HEK293T (cell line): ENCODE measurements around the gene PSMD5.

Source experiments
- CTCF ChIA-PET: fragments of 350-600 bp; formaldehyde crosslinking; extraction: SDS; loops from one replicate; lab custom pipeline; 2021; ENCODE audit warnings: antibody characterized with exemption, inconsistent platforms; lab: Yijun Ruan, JAX
- POLR2A ChIA-PET: fragments of 350-600 bp; formaldehyde crosslinking; extraction: SDS; loops from one replicate; lab custom pipeline; 2020; ENCODE audit warnings: antibody characterized with exemption, inconsistent platforms; lab: Yijun Ruan, JAX
- DNase-seq: peaks from one replicate; pipeline ENCODE4 v3.0.0; 2012; ENCODE audit warnings: mixed read lengths; ENCODE audit errors: extremely low spot score
- ARNT ChIP-seq: fragments of 450-650 bp; IDR thresholded peaks from 2 replicates; pipeline ENCODE4 v1.6.1; 2017; ENCODE audit warnings: mild to moderate bottlenecking
- BHLHE40 ChIP-seq: fragments of 450-650 bp; IDR thresholded peaks from 2 replicates; pipeline ENCODE4 v1.6.1; 2016; ENCODE audit warnings: mild to moderate bottlenecking, moderate library complexity, borderline replicate concordance
- CTBP1 ChIP-seq: fragments of 450-650 bp; IDR thresholded peaks from 2 replicates; pipeline ENCODE4 v1.6.1; 2016; ENCODE audit warnings: borderline replicate concordance
- ELF4 ChIP-seq: fragments of 450-650 bp; IDR thresholded peaks from 2 replicates; pipeline ENCODE4 v1.6.1; 2017; ENCODE audit warnings: antibody characterized with exemption
- FOXK2 ChIP-seq: fragments of 450-650 bp; IDR thresholded peaks from 2 replicates; pipeline ENCODE4 v1.6.1; 2016; ENCODE audit warnings: mild to moderate bottlenecking
- FOXM1 ChIP-seq: fragments of 450-650 bp; IDR thresholded peaks from 2 replicates; pipeline ENCODE4 v1.6.1; 2017; ENCODE audit warnings: mild to moderate bottlenecking, borderline replicate concordance
- HDGF ChIP-seq: fragments of 450-650 bp; IDR thresholded peaks from 2 replicates; pipeline ENCODE4 v1.6.1; 2017; ENCODE audit warnings: antibody characterized with exemption, borderline replicate concordance
- L3MBTL2 ChIP-seq: fragments of 450-650 bp; conservative IDR thresholded peaks from 2 replicates; pipeline ENCODE4 v1.6.1; 2016; ENCODE audit warnings: mild to moderate bottlenecking
- LEF1 ChIP-seq: fragments of 450-650 bp; IDR thresholded peaks from 2 replicates; pipeline ENCODE4 v1.6.1; 2017; ENCODE audit warnings: mild to moderate bottlenecking, borderline replicate concordance
- NFRKB ChIP-seq: fragments of 450-650 bp; IDR thresholded peaks from 2 replicates; pipeline ENCODE4 v1.6.1; 2016; ENCODE audit warnings: mild to moderate bottlenecking, moderate library complexity
- SP1 ChIP-seq: fragments of 450-650 bp; IDR thresholded peaks from 2 replicates; pipeline ENCODE4 v1.6.1; 2017
- SUZ12 ChIP-seq: fragments of 450-650 bp; IDR thresholded peaks from 2 replicates; pipeline ENCODE4 v1.6.1; 2016; ENCODE audit warnings: mild to moderate bottlenecking
- TARDBP ChIP-seq: fragments of 450-650 bp; IDR thresholded peaks from 2 replicates; pipeline ENCODE4 v1.6.1; 2016
- ZNF384 ChIP-seq: fragments of 450-650 bp; IDR thresholded peaks from 2 replicates; pipeline ENCODE4 v1.6.1; 2016
- TF ChIP-seq, protein P1 (sequence below): fragments of 450-650 bp; IDR thresholded peaks from 2 replicates; pipeline ENCODE4 v1.6.1; 2016

The PSMD5 gene

DNA sequence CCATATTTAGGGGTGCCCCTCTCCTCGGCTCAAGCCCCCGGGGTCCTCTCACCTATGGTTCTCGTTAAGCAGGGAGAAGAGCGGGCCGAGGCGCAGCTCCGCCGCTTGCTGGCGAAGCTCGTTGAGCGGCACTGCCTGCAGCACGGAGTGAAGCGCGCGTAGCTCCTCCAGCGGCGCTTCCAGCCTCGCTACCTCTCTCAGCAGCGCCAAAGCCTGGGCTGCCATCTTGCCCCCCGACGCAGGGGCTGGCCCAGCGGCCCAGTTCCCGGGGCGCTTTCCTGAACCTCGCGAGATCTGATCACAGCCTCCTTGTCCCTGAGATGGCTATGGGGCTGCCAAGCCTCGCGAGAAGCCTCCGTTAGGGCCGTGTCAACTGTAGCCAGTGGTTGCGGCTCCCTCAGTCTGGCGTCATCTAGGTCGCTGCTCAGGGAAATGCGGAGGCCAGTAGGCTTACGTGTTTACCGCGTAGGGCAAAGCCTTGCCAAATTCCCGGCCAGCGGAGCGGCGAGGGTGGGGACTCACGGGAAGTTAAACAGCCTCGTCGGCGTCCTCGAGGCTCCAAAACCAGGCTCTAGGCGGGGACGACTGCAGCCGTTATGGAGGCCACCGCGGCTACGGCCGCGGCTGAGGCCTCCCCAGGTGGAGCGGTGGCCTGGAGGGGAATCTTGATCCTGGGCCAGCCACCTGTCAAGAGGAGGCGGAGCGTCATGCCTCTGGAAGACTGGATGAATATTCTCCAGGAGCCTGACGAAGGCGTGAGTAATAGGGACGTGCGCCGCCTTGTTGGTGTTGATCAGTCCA is at the start of gene PSMD5:
Gene PSMD5, minus strand, starts transcription at position 238 of the 801 bp plus-strand sequence. Its CDS starts 13 bp downstream, at position 225.
- DNase-seq: no peak
- TF ChIP-seq ELF4: no peak
- no peak for TF ChIP-seq FOXM1
- no peak for TF ChIP-seq LEF1
- TF ChIP-seq HDGF: no peak
- TF ChIP-seq CTBP1: no peak
- no peak for TF ChIP-seq SP1
- TF ChIP-seq ARNT: no peak
- TF ChIP-seq FOXK2: no peak
- TF ChIP-seq, protein P1, sequence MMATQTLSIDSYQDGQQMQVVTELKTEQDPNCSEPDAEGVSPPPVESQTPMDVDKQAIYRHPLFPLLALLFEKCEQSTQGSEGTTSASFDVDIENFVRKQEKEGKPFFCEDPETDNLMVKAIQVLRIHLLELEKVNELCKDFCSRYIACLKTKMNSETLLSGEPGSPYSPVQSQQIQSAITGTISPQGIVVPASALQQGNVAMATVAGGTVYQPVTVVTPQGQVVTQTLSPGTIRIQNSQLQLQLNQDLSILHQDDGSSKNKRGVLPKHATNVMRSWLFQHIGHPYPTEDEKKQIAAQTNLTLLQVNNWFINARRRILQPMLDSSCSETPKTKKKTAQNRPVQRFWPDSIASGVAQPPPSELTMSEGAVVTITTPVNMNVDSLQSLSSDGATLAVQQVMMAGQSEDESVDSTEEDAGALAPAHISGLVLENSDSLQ: no peak
- no peak for TF ChIP-seq NFRKB
- POLR2A ChIA-PET: interaction anchor here (0.6 kb wide), 1 partner anchor 50 kb away, joined by 3 read pairs; the partner anchor contains the start of gene FBXW2
- CTCF ChIA-PET: no interaction called here

DNA sequence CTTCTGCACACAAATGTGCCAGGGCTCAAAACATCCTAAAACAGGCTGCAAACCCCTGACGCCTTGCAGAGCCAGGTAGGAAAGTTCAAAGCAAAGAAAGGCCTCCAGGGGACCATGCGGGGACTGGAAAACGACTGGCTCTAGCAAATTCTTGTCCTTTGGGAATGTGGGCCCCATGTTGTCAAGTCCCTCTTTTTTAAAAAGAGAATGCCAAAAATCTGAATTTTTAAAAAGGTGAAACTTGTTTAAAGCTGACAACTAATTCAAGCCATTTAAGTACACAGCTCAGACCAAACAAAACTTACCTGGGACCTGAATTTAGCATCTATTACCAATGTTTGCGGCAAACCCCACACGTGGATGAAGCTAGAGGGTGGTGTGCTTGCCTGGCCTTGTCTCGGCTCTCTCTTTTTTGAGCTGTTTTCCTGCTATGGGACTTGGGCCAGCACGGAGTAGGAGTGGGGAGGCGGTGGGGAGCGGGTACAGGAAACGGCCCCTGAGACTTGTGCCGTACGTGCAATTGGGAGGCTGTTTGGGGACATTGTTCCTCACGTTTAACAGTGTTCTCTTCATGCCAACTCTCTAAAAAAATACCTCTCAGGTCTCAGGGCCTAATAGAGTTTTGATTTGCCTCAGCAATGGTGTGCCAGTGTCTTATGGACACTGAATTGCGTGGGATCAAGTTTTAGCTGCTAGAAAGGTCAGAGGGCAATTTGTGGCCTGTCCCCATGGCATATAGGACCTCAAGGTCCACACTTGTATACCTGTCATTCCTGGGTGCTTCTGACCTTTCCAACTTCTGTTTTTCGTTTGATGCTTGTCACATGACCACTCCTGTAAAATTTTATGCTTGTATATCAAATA is 49.4 kb upstream of the PSMD5 start:
- TF ChIP-seq ARNT (no peak), BHLHE40 (no peak), TARDBP (no peak), LEF1 (no peak), FOXM1 (no peak), FOXK2 (no peak), SUZ12 (no peak), NFRKB (no peak), SP1 (no peak)
- TF ChIP-seq, protein P1: no peak
- no peak for DNase-seq
- ChIA-PET POLR2A (no interaction called here), CTCF (no interaction called here)

DNA sequence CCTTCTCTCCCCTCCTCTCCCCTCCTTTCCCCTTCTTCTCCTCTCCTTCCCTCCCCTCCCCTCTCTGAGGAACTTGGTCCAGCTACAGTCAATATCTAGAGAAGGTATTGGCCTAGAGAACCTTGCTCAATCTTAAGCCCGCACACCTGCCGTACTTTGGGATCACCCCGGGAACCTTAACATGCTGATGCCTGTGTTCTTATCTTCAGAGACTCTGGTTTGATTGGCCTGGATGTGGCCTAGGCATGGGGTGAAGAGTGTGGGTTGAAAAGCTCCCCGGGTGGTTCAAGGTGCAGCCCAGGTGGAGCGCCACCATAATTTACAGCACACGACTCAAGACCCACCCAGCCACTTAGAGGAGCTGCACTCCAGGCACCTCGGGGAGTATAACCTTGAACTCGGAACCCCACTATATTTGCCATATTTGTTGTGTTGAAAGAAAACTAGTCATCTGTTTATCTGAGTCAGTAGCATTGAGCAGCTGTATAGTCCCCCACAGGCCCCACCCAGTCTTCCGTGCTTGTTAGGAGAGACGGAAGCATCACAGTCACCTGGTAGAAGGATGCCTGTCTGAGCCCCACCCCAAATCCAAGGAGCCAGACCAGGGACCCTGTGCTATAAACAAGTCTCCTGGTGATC is 48.6 kb upstream of the PSMD5 start:
- ChIA-PET POLR2A (no interaction called here), CTCF (no interaction called here)
- TF ChIP-seq L3MBTL2: no peak
- no peak for DNase-seq

DNA sequence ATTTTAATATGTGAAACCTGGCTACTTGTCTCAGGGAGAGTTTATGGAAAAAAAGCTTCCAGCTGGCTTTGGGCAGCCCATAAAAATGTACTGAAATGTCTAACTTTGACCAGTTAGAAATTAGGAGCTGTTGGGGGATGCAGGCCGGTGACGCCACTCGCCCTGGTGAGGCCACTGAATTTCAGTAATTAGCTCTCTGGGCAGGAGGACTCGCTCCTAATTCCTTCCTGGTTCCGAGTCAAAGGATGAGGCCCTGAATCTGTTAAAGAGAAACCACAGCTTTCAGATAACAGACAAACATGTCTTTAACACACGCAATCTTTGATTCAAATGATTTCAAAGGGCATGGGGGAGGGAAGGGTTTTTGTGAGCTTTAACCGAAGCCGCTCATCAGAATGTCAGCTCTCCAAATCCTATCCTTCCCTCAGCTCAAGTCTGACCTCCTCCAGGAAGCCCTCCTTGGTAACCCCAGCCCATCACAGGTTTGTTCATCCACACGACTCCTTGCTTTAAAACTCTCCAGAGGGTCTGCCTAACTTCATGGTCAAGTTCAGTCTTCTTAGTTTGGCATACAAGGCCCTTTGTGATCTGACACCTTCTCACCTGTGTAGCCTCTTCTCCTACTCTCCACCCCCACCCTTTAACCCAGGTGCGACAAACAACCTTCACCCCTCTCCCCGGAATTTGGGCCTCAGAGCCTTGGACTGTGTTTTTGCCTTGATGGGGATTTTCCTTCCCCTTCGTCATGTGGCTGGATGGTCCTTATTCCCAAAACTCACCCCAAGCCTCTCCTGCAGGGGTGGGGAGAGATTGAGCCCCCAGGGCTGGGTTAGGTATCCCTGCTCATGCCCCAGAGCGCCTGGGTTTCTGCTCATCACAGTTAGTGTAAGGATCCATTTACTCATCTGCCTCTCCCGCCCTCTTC is 47.9 kb upstream of the PSMD5 start:
- no peak for TF ChIP-seq CTBP1
- TF ChIP-seq SP1: no peak
- TF ChIP-seq LEF1: no peak
- no peak for DNase-seq
- POLR2A ChIA-PET: interaction anchor here (1.3 to 1.5 kb wide), 2 partner anchors 9 to 98 kb away, joined by 3 to 5 read pairs; partner anchors contain the start of gene FBXW2
- CTCF ChIA-PET: no interaction called here

DNA sequence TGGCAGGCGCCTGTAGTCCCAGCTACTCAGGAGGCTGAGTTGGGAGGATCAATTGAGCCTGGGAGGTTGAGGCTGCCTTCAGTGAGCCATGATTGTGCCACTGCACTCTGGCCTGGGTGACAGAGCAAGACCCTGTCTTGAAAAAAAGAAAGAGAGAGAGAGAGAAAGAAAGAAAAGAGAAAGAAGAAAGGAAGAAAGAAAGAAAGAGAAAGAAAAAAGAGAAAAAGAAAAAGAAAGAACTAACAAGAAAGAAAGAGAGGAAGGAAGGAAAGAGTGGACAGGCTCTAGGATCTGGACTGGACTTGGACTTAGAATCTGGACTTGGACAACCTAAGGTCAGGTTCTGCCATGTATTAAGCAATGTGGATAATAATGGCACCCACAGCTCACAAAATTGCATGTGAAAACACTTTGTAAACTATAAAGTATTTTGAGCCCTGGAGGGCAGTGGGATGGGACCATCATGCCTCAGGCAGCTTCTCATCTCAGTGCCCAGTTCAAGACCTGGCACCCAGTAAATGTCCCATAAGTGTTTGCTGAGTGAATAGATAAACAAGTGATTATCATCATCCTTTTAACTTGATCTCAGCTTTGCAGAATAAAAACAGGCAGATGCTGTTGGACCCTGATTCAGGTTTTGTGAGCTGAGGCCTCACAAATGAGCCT is 47.0 kb upstream of the PSMD5 start:
- POLR2A ChIA-PET: interaction anchor here (1.3 to 1.5 kb wide), 2 partner anchors 10 to 97 kb away, joined by 3 to 5 read pairs; partner anchors contain the start of gene FBXW2

More for the DNA sequence above, 47.0 kb upstream of the PSMD5 start:
- CTCF ChIA-PET: no interaction called here
- no peak for DNase-seq
- TF ChIP-seq TARDBP (no peak), SP1 (no peak), ARNT (no peak), ZNF384 (no peak), SUZ12 (no peak), FOXK2 (no peak), FOXM1 (no peak), CTBP1 (no peak), HDGF (no peak), LEF1 (no peak)
- TF ChIP-seq, protein P1: no peak
